PFSK-1 (cell line): ENCODE results near the gene ACSM3.

Experiments used
- POLR2AphosphoS5 ChIP-seq: IDR thresholded peaks from 2 replicates; pipeline ENCODE4 v1.6.1; 2012; ENCODE audit warnings: low read depth, mild to moderate bottlenecking, control low read depth, low read length, moderate library complexity
- SIN3A ChIP-seq: IDR thresholded peaks from 2 replicates; pipeline ENCODE4 v1.6.1; 2012; ENCODE audit warnings: mild to moderate bottlenecking, low read length, moderate library complexity, borderline replicate concordance; ENCODE audit not compliant: insufficient read depth
- TAF1 ChIP-seq: IDR thresholded peaks from 2 replicates; pipeline ENCODE4 v1.6.1; 2012; ENCODE audit warnings: low read length, control low read depth, borderline replicate concordance; ENCODE audit not compliant: insufficient read depth

- TF ChIP-seq POLR2AphosphoS5: no peak
- no peak for TF ChIP-seq TAF1
- TF ChIP-seq SIN3A: no peak
Measured at GRCh38 chr16:20798364-20798763, 34.5 kb downstream of the ACSM3 start.
